GM12878 (cell line): Measurements from ENCODE around the gene TMEM40. TPM values are rescaled to one million over a fixed set of nuclear protein-coding genes. Genes with fewer than 3 reads are reported as not detected.

Source experiments
- ATAC-seq: fragments of 200-7000 bp; cut with Tn5 transposase; 3 replicates; pipeline ENCODE4 v1.9.1; 2020; ENCODE audit warnings: mild to moderate bottlenecking, moderate library complexity
- BruUV-seq: library from RNA; stranded (reverse); fragments of 400-500 nt; replicated peaks from 2 replicates; lab custom pipeline; 2021; lab: Mats Ljungman, UMichigan
- CTCF ChIA-PET: fragments of 300-600 bp; sonication (Branson Sonifier 250); formaldehyde crosslinking; extraction: SDS; loops from one replicate; lab custom pipeline; 2021; ENCODE audit warnings: inconsistent platforms; lab: Yijun Ruan, JAX
- POLR2A ChIA-PET: fragments of 350-600 bp; formaldehyde crosslinking; extraction: SDS; loops from one replicate; lab custom pipeline; 2021; ENCODE audit warnings: inconsistent platforms; lab: Charles Lee
- RAD21 ChIA-PET: fragments of 300-600 bp; sonication (Branson Sonifier 250); formaldehyde crosslinking; loops from one replicate; lab custom pipeline; 2023; ENCODE audit warnings: antibody characterized with exemption; ENCODE audit not compliant: unreplicated experiment; lab: Charles Lee
- SMC1A ChIA-PET: fragments of 300-600 bp; sonication (Branson Sonifier 250); formaldehyde crosslinking; loops from one replicate; lab custom pipeline; 2023; ENCODE audit not compliant: unreplicated experiment, uncharacterized antibody; lab: Charles Lee
- DNase-seq: peaks from one replicate; pipeline ENCODE4 v3.0.0-alpha.2; 2011; ENCODE audit warnings: low read depth, low spot score
- FAIRE-seq: peaks from 3 replicates; lab custom pipeline; 2011; peaks lifted over from hg19 to GRCh38; lab: Jason Lieb, UNC
- H2AFZ ChIP-seq: 2 replicates; pipeline ENCODE4 v1.6.0; 2011; ENCODE audit warnings: low read depth, low read length, control low read depth; ENCODE audit not compliant: control insufficient read depth
- H3K27ac ChIP-seq: 2 replicates; pipeline ENCODE4 v1.5.1; 2011; ENCODE audit warnings: control low read depth; ENCODE audit not compliant: control insufficient read depth, insufficient read depth
- H3K27me3 ChIP-seq, 2 experiments: replicated peaks in 1 of 2; 2 replicates each; pipeline versions ENCODE4 v1.6.0 to v1.6.1; 2011; ENCODE audit warnings: low read length in 1 of 2; ENCODE audit not compliant: control insufficient read depth in 2 of 2, insufficient read depth in 2 of 2
- H3K36me3 ChIP-seq, 2 experiments: 2 replicates each; pipeline ENCODE4 v1.5.1; 2011; ENCODE audit warnings: low read length in 1 of 2; ENCODE audit not compliant: control insufficient read depth in 2 of 2, insufficient read depth in 2 of 2
- H3K4me1 ChIP-seq: 2 replicates; pipeline ENCODE4 v1.6.1; 2011; ENCODE audit warnings: mild to moderate bottlenecking, low read length, moderate library complexity, mixed read lengths; ENCODE audit not compliant: control insufficient read depth, insufficient read depth
- H3K4me2 ChIP-seq: 2 replicates; pipeline ENCODE4 v1.6.0; 2011; ENCODE audit warnings: control low read depth; ENCODE audit not compliant: control insufficient read depth, insufficient read depth
- H3K4me3 ChIP-seq: fragments of 200-600 bp; sonication (generic); 2 replicates; pipeline ENCODE4 v1.5.1; 2016
- H3K79me2 ChIP-seq: 2 replicates; pipeline ENCODE4 v1.6.0; 2011; ENCODE audit warnings: low read length; ENCODE audit not compliant: control insufficient read depth, insufficient read depth
- H3K9ac ChIP-seq: 2 replicates; pipeline ENCODE4 v1.8.0; 2011; ENCODE audit warnings: low read length, control low read depth, mixed read lengths; ENCODE audit not compliant: control insufficient read depth, insufficient read depth
- H3K9me3 ChIP-seq: replicated peaks from 3 replicates; pipeline ENCODE4 v1.5.1; 2011; ENCODE audit warnings: mild to moderate bottlenecking, low read length; ENCODE audit not compliant: control insufficient read depth, insufficient read depth
- H4K20me1 ChIP-seq: 2 replicates; pipeline ENCODE4 v1.6.0; 2011; ENCODE audit not compliant: control insufficient read depth, insufficient read depth
- CHD1 ChIP-seq: IDR thresholded peaks from 2 replicates; pipeline ENCODE4 v1.6.1; 2012; ENCODE audit warnings: low read depth, low read length, improper control_type of control experiment
- CHD4 ChIP-seq: fragments of 200-600 bp; sonication (generic); IDR thresholded peaks from 2 replicates; pipeline ENCODE4 v1.6.1; 2016; ENCODE audit warnings: mild to moderate bottlenecking
- DPF2 ChIP-seq: fragments of 450-650 bp; IDR thresholded peaks from 2 replicates; pipeline ENCODE4 v1.6.1; 2017; ENCODE audit warnings: mild to moderate bottlenecking
- KLF5 ChIP-seq: fragments of 450-650 bp; IDR thresholded peaks from 2 replicates; pipeline ENCODE4 v1.6.1; 2014; ENCODE audit warnings: mild to moderate bottlenecking; ENCODE audit not compliant: partially characterized antibody
- NFYA ChIP-seq: IDR thresholded peaks from 2 replicates; pipeline ENCODE4 v1.6.1; 2011; ENCODE audit warnings: low read depth, mild to moderate bottlenecking, low read length, improper control_type of control experiment, borderline replicate concordance
- NR2C2 ChIP-seq: IDR thresholded peaks from 2 replicates; pipeline ENCODE4 v1.6.1; 2011; ENCODE audit warnings: borderline replicate concordance, low read depth; ENCODE audit not compliant: control insufficient read depth, insufficient read length
- PAX5 ChIP-seq: IDR thresholded peaks from 2 replicates; pipeline ENCODE4 v1.6.1; 2011; ENCODE audit warnings: low read depth, low read length, borderline replicate concordance
- POLR2A ChIP-seq: IDR thresholded peaks from 2 replicates; pipeline ENCODE4 v1.6.1; 2011; ENCODE audit warnings: low read depth, mild to moderate bottlenecking, low read length
- STAT3 ChIP-seq: IDR thresholded peaks from 2 replicates; pipeline ENCODE4 v1.6.1; 2011; ENCODE audit warnings: low read depth, low read length, improper control_type of control experiment
- ZNF622 ChIP-seq: fragments of 450-650 bp; IDR thresholded peaks from 2 replicates; pipeline ENCODE4 v1.6.1; 2017; ENCODE audit warnings: mild to moderate bottlenecking, inconsistent platforms
- WGBS: methylation state at CpG from one replicate; pipeline ENCODE4 v1.1.6; 2016; ENCODE audit warnings: low lambda C conversion rate; ENCODE audit not compliant: insufficient replicate concordance, insufficient coverage; ENCODE audit errors: missing lambda C conversion rate; 5-methylcytosine and 5-hydroxymethylcytosine counted together
- in situ Hi-C: fragments of 300-500 bp; cut with MboI; formaldehyde crosslinking; loops from 9 replicates; pipeline ENCODE4 v1.14.3; 2018; ENCODE audit warnings: mixed read lengths
- intact Hi-C: fragments of 100-400 bp; cut with micrococcal nuclease; formaldehyde crosslinking; loops from one replicate; pipeline ENCODE4 v1.14.2; 2022; ENCODE audit not compliant: unreplicated experiment
- polyA plus RNA-seq, 11 experiments: library from polyadenylated mRNA; depleted of rRNA in 4 of 11; unstranded in 6 of 11; stranded (reverse) in 5 of 11; fragments of >200 nt; fragmentation: Nextera tagmentation in 4 of 11; fragmentation: Illumina TruSeq in 1 of 11; extraction: Ambion mirVana in 4 of 11; extraction: Trizol in 1 of 11; gene quantifications; 1 replicate in 1 of 11; 2 replicates in 10 of 11; pipeline versions ENCODE4 v1.2.1 to v1.2.3, GENCODE V29; 2011 to 2016; ENCODE audit warnings: inconsistent platforms in 2 of 11, missing spikeins in 2 of 11, low read depth in 1 of 11
- total RNA-seq, 4 experiments: library from RNA; depleted of rRNA in 3 of 4; stranded (reverse); fragments of >200 nt in 3 of 4; fragmentation: Illumina TruSeq in 1 of 4; extraction: Trizol in 1 of 4; gene quantifications; 2 replicates each; pipeline versions ENCODE4 v1.2.1 to v1.2.3, GENCODE V29; 2013 to 2021
- TF ChIP-seq, protein P1 (sequence below): IDR thresholded peaks from 2 replicates; pipeline ENCODE4 v1.6.1; 2012; ENCODE audit warnings: improper control_type of control experiment, low read depth, low read length; ENCODE audit not compliant: insufficient replicate concordance
- TF ChIP-seq, protein P2 (sequence below): IDR thresholded peaks from 2 replicates; pipeline ENCODE4 v1.6.1; 2012; ENCODE audit warnings: low read depth, low read length, improper control_type of control experiment
- TF ChIP-seq, protein P3 (sequence below): fragments of 150-350 bp; IDR thresholded peaks from 2 replicates; pipeline ENCODE4 v1.6.1; 2016; ENCODE audit warnings: low read depth, low read length

Gene TMEM40
- total and polyA plus RNA-seq, 10 of the 15 experiments (the other 5 are each of a cell fraction or from before 2014, with no cell fraction given) = 0.10 to 0.46 (median 0.27) TPM; not detected in 3

DNA sequence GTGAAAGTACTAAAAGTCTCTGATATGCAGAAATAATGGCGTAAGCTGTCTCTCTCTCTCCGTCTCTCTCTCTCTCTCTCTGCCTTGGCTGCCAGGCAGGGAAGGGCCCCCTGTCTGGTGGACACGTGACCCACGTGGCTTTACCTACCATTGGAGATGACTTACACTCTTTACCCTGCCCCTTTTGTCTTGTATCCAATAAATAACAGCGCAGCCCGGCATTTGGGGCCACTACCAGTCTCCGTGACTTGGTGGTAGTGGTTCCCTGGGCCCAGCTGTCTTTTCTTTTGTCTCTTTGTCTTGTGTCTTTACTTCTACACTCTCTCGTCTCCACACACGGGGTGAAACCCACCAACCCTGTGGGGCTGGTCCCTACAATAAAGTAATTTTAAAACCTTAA lies 12.2 kb upstream of the TMEM40 start (continued):
- no peak for TF ChIP-seq STAT3
- TF ChIP-seq ZNF622 = no peak
- TF ChIP-seq, protein P1, sequence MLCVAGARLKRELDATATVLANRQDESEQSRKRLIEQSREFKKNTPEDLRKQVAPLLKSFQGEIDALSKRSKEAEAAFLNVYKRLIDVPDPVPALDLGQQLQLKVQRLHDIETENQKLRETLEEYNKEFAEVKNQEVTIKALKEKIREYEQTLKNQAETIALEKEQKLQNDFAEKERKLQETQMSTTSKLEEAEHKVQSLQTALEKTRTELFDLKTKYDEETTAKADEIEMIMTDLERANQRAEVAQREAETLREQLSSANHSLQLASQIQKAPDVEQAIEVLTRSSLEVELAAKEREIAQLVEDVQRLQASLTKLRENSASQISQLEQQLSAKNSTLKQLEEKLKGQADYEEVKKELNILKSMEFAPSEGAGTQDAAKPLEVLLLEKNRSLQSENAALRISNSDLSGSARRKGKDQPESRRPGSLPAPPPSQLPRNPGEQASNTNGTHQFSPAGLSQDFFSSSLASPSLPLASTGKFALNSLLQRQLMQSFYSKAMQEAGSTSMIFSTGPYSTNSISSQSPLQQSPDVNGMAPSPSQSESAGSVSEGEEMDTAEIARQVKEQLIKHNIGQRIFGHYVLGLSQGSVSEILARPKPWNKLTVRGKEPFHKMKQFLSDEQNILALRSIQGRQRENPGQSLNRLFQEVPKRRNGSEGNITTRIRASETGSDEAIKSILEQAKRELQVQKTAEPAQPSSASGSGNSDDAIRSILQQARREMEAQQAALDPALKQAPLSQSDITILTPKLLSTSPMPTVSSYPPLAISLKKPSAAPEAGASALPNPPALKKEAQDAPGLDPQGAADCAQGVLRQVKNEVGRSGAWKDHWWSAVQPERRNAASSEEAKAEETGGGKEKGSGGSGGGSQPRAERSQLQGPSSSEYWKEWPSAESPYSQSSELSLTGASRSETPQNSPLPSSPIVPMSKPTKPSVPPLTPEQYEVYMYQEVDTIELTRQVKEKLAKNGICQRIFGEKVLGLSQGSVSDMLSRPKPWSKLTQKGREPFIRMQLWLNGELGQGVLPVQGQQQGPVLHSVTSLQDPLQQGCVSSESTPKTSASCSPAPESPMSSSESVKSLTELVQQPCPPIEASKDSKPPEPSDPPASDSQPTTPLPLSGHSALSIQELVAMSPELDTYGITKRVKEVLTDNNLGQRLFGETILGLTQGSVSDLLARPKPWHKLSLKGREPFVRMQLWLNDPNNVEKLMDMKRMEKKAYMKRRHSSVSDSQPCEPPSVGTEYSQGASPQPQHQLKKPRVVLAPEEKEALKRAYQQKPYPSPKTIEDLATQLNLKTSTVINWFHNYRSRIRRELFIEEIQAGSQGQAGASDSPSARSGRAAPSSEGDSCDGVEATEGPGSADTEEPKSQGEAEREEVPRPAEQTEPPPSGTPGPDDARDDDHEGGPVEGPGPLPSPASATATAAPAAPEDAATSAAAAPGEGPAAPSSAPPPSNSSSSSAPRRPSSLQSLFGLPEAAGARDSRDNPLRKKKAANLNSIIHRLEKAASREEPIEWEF = no peak
- TF ChIP-seq PAX5 = no peak

DNA sequence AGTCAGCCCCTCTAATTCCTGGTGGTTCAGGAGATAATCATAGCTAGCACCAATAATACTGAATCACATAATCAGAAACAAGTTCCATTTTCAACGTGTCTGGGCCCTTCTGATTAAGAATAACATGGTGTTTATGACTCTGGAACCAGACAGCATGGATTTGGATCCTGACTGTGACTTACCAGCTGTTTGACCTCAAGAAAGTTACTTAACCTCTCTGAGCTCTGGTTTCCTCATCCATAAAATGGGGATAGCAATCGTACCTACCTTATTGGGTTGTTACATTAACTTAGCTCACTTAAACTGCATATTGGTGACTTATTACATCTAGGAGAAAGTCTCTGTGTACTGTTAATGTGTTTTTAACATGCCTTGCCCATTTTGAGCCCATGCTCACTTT lies 10.7 kb upstream of the TMEM40 start:
- DNase-seq (no peak), FAIRE-seq (no peak), ATAC-seq (no peak)
- 31% methylated on average over 2 of the region's 2 CpGs for WGBS
- CTCF ChIA-PET = no interaction called here
- H3K9ac ChIP-seq = no peak overlapping the region
- no TSS peak for BruUV-seq
- intact Hi-C loops = no loop called here
- SMC1A ChIA-PET = no interaction called here
- no peaks in the 10 kb centered on the region for H3K4me1 ChIP-seq
- H4K20me1 ChIP-seq = no peaks in the 10 kb centered on the region
- H3K36me3 ChIP-seq = no peaks in the 10 kb centered on the region
- no peak overlapping the region for H2AFZ ChIP-seq
- POLR2A ChIA-PET = no interaction called here
- peaks cover 7% of the 10 kb centered on the region; the same call in 2 of the 3 replicates for H3K9me3 ChIP-seq
- H3K27ac ChIP-seq = no peak overlapping the region
- no peaks in the 10 kb centered on the region for H3K79me2 ChIP-seq
- H3K4me3 ChIP-seq = no peak overlapping the region
- in situ Hi-C loops = no loop called here
- H3K27me3 ChIP-seq = no peaks in the 10 kb centered on the region
- RAD21 ChIA-PET = no interaction called here
- H3K4me2 ChIP-seq = no peak overlapping the region
- TF ChIP-seq DPF2 = no peak
- no peak for TF ChIP-seq NFYA
- TF ChIP-seq POLR2A = no peak
- no peak for TF ChIP-seq CHD1
- TF ChIP-seq CHD4 = no peak
- no peak for TF ChIP-seq NR2C2
- TF ChIP-seq KLF5 = no peak
- TF ChIP-seq, protein P2, sequence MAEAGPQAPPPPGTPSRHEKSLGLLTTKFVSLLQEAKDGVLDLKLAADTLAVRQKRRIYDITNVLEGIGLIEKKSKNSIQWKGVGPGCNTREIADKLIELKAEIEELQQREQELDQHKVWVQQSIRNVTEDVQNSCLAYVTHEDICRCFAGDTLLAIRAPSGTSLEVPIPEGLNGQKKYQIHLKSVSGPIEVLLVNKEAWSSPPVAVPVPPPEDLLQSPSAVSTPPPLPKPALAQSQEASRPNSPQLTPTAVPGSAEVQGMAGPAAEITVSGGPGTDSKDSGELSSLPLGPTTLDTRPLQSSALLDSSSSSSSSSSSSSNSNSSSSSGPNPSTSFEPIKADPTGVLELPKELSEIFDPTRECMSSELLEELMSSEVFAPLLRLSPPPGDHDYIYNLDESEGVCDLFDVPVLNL = no peak
- TF ChIP-seq, protein P3, sequence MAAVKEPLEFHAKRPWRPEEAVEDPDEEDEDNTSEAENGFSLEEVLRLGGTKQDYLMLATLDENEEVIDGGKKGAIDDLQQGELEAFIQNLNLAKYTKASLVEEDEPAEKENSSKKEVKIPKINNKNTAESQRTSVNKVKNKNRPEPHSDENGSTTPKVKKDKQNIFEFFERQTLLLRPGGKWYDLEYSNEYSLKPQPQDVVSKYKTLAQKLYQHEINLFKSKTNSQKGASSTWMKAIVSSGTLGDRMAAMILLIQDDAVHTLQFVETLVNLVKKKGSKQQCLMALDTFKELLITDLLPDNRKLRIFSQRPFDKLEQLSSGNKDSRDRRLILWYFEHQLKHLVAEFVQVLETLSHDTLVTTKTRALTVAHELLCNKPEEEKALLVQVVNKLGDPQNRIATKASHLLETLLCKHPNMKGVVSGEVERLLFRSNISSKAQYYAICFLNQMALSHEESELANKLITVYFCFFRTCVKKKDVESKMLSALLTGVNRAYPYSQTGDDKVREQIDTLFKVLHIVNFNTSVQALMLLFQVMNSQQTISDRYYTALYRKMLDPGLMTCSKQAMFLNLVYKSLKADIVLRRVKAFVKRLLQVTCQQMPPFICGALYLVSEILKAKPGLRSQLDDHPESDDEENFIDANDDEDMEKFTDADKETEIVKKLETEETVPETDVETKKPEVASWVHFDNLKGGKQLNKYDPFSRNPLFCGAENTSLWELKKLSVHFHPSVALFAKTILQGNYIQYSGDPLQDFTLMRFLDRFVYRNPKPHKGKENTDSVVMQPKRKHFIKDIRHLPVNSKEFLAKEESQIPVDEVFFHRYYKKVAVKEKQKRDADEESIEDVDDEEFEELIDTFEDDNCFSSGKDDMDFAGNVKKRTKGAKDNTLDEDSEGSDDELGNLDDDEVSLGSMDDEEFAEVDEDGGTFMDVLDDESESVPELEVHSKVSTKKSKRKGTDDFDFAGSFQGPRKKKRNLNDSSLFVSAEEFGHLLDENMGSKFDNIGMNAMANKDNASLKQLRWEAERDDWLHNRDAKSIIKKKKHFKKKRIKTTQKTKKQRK = no peak
